NCI-H748 treated with DMSO at 0.1 percent for 48 hours (cell line): ENCODE measurements around the gene THSD4.

ENCODE experiments used
- DNase-seq: peaks from one replicate; lab custom pipeline; 2025; lab: John Stamatoyannopoulos, UW

THSD4 gene

DNA sequence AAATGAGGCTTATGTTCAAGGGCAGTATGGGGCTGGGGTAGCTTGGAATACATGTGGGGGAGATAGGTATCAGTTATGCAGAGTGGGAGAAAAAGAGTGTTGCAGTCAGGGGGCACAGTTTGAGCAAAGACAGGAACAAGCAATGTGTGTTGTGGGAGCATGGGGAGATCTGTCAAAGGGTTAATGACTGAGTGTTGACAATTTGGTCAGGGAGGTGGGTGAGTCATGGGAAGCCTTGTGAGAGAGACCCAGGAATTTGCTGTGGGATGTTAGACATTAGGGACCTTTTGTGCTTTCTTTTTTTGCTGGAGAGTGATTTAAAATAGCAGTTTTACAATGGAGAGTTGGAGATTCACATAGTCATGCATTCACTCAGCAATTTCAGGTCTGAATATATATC, 473.5 kb downstream of the THSD4 start:
- no peak for DNase-seq

DNA sequence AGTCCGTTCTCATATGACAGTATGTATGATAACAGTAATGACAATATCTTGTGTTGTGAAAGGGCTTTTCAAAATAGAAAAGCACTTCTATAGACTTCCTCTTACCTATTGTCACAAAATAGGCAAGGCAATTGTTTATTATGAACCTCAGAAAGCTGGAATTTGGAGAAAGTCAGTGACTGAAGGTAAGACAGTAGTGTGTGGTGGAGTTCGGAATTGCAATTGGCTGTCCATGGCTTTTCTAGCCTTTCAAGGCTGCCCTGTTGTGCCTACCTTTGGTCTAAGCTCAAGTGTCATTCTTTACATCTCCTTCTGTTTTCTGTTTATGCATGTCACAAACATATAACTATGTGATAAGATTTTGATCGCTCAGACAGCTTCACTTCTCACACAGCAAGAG, 475.8 kb downstream of the THSD4 start:
- no peak for DNase-seq

DNA sequence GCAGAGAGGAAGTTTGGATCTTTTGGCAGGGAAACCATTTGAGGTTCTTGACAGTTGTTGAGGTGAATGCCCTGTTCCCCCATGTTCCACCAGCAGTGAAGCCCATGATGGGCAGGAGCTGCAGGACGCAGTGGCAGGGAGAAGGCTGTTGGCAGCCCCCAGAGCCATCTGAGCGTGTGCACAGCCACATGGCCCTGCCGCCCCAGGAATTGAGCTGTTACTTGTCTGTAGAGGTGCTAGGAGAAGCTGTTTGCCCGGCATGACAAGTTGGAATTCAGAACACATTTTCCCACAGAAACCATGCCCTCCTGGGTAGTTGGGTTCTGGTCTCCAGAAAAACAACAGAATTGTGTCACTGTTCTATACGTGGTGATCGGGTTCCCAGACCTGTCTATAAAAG, 476.9 kb downstream of the THSD4 start:
- no peak for DNase-seq

DNA sequence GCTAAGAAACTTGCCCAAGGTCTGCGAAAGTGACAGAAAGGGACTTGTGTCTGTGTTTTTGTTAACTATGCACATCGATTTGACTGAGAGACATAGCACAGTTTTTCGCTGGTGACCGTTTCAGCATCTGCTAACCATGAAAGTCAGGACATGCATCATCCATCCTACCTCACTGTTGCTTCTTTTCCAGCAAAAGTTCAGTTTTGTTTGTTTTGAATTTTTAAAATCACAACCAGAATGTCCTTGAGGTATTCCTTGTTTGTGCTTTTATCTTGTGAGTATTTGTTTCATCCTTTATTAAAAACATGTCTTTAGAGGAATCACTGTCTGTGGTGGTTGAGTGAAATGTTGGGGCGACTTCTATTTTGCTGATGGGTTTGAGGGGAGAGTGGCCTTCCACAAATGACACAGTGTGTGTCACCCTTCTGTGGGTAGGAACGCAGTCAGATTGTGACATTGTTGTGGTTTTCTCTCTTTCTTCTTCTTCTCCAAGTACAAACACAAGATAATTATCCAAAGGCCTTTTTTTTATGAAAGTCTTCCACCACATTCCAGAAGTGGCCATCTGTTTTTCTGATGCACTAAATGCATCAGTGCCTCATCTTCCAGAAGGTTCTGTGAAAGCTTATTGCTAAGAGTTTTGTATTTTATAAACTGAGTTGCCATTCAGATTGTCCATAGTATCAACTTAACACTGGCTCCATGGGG, 480.7 kb downstream of the THSD4 start:
- no peak for DNase-seq

DNA sequence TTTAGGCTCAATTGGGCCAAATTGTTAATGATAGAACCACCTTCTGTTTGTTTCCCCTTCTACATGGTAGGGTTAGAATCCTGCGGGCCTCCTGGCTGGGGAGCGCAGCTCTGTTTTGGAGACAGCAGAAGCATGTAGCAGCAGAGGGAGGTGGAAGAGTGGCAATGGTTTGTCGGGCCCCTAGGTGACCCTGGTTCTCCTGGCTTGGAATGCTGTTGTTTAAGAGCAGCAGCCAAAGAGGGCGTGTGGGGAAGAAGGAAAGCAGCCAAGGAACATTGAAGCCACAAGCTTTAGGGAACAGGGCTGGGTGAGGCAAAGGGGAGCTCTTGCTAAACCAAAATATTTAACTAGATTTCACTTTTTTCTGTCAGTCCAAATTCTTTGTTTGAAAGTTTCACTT, 481.4 kb downstream of the THSD4 start:
- no peak for DNase-seq

DNA sequence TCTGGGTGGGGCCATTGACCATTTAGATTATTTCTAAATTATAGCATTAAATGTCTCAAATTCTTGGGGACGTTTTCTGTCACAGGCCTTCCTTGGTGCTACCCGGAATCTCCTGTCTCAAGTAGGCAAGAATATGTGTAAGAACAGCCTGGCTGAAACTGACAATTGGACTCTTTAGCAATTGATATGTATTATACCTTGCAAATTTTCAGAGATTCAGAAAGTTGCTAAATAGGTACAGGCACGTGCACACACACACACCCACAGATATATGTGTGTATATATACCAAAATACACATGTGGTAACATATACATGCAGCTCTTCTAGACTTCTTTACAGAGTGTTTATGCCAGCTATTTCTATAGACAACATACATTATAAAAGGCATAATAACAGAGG, 481.9 kb downstream of the THSD4 start:
- DNase-seq = no peak

DNA sequence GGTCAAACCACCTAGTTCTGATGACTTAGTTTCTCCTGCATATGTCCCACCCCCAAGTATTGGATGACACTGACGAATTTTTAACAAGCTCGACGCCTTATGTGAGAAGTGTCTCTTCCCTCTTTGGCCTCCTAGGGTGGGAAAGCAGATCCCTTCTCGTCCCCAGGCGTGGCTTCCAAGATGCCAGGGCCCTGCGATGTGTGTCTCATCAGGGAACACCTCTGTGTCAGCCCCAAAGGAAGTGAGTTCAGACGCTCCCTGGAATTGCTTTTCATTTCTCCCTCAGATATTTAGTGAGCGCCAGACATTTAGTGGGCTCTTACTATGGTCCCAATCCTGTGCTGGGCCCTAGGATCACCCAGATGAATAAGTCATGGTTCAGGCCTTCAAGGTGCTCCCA, 482.4 kb downstream of the THSD4 start:
- DNase-seq = no peak

DNA sequence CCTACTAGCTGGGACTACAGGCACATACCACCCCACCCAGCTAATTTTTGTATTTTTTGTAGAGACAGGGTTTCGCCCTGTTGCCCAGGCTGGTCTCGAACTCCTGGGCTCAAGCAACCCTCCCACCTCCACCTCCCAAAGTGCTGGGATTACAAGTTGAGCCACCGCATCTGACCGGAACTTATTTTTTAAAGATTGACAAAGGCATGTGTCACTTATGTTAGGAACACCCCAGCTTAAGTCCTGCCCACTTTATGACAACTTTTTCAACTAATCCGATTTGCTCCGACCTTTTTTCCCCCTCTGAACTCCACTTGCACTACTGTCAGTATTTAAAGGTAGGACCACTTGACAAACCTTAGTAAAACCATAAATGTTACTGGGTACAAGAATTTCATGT, 483.5 kb downstream of the THSD4 start:
- DNase-seq = no peak

DNA sequence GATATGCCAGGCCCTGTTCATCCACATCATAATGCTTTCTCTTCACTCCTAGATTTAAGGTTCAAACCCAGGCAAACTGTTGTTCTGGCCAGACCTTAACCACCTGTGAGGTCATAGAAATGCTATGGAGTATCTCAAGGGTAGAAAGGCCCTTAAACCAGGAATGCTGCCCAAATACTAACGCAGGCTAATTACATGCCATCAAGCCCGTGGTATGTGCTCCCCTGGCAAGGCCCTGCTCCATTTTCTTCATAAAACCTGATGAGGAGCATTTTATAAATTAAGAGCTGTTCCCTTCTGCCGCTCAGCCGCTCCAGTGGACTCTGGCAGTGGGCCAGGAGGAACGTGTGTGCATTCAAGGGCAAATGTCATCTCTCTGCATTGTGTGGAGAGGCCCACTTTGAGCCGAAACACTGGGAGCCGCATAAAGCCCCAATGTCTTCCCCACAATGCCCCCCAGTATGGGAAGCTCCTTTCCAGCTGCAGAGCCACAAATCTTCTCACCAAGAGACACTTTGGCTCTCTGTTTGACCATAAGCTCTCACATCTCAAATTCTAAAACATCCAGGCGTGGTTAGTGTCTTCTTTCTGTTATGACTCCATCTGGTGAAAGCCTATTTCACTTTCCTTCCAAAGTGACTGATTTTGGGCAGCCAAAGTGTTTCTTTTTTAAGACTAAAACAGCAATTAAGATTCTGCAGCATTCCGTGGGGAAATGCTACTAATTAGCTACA, 484.3 kb downstream of the THSD4 start:
- no peak for DNase-seq

DNA sequence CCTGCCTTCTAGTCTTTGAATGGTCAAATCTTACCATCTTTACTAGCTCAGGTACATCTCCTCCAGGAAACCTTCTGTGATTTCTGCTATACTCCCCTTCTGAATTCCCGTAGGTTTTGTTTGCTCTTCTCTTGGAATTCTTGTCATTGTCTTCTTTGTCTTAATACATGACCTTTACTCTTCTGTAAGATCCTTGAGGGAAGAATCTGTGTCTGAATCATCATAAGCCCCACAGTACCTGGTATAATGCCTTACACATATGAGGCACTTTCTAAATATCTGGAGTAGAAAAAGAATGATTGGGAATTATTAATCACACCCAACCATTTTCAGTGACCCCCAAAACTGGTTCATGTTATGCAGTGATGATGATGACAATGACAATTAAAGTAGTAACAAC, 485.0 kb downstream of the THSD4 start:
- DNase-seq = no peak

DNA sequence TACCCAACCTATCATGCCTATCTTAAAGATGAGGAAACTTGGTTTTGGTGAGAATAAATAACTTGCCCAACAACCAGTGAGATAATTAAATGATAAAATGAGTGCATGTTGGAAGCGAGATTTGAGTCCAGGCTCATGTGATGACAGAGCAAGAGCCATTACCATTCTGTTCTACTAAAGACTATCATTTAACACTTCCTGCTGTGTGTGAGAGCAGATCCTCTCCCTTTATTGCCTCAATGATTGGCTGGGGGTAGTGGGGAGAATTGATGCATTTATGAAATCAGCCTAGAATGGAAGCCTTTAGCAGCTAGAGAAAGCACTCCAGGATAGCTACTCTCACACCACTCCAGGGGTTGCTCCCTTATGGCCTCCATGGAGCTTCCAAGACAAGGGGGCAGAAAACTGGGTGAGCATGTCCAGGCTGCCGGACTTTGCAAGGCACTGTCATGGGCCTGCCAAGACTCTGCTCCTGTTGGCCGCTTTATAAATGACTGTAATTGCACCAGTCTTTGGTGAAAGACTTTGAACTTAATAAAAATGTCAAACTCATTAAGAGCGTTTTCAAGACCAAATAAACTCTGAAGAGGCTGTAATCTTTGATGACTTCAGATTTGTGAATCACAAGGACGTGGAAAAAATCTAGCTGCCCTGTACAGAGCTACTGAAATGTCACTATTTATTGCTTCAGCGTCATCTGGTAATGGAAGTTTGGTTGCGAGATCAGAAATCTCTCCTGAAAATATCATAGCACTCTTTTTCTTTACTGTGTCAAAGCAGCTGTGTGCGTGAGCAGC, 486.0 kb downstream of the THSD4 start:
- no peak for DNase-seq

DNA sequence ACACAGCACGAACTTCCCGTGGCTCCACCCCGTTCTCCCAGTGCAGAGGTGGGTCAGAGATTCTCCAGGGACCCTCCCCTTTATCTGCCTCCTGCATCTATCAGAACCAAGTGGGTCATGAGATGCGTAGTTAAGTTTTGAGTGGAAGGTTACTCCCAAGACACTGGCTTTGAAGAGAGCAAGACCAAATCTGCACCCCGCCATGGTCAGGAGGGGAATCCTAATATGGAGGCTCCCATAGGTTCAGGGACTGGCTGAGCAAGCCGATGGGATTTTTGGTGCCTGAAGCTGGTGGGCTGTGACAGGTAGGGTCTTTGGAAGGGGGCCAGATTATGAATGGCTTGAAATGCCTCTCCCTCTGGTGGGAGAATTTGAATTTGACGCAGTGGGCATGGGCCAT, 488.1 kb downstream of the THSD4 start:
- DNase-seq = no peak

DNA sequence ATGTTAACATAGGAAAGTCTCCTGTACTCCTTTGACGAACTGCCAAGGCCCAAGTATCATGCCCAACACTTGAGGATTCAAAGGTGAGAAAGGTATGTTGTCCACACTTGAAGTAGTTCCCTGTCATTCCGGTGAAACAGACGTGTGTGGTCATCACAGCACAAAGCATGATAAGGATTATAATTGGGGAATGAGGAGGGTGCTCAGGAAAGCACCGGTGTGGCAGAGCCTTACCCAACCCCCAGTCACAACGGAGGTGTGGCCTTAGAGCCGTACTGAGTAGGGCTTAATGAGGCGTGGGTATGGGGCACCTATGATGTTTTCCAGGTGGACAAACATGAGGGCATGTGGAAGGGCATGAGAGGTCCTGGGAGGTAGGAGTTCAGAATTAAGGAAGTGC, 492.1 kb downstream of the THSD4 start:
- DNase-seq = no peak

DNA sequence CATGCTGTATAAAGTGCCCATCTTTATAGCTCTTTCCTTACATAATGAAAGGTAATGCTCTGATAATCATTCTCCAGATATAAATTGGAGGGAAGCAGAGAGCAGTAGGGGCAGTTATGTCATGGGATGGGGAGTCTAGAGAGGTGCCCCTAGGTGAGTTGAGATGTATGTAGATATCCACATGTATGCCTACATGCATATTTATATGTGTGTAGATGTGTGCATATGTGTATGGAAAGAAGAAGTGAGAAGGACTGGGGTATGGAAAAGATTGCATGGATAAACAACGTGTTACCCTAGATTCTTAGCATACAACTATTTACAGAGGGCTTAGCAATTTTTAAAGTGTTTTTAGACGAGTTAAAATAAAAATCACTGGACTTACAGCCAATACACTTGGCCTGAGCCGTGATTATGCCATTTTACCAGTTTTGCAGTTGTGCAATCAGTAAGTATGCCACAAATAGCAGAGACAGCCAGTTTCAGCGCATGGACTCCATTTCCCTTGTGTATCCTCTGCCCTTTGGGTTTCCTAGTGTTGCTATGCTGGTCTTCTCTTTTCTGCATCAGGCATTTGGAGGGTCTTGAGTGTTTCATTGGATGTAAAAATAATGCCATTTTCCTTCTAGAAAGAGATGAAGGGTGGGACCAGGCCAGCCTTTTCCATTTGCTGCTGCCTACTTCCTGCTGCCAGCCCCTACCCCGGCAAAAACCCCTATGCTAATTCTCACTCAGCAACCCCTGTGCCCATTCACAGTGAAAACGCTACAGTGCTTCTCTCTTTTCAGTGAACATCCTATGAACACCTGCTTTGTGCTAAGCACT, 495.7 kb downstream of the THSD4 start:
- no peak for DNase-seq

DNA sequence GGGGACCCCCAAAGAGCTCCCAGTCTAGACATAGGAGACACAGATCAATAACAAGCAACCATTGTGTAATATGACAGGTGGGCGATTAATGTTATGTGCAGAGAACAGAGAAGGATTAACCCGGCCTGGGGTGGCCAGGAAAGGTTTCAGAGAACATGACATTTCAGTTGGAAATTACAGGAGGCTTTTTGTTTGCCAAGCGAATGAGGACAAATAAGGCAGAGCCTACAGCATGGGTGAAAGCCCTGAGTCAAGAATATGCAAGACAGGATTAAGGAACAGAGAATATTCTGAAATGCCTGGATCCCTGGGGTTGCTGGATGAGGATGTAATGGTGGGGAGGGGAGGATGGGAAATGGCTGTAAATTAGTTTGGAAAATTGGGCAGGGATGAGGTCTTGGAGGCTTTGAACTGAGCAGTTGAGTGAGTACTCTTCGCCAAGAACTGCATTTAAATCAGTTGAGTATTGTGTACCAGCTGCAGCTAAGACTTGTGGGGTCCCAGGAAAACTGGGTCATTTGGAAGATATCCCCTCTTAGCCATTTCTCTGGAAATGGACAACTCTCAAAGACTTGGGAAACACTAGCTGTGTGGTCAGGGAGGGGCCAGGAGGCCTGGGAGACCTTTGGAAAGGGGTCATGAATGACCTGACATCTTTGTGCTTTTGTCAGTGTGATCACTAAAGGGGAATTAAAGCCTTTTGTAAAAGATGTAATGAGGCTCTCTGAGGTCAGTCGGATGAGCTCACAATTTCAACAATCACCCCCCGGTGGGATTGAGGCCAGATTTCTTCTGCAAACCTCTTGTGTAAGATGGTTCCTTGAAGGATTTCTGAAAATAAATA, 496.5 kb downstream of the THSD4 start:
- no peak for DNase-seq

DNA sequence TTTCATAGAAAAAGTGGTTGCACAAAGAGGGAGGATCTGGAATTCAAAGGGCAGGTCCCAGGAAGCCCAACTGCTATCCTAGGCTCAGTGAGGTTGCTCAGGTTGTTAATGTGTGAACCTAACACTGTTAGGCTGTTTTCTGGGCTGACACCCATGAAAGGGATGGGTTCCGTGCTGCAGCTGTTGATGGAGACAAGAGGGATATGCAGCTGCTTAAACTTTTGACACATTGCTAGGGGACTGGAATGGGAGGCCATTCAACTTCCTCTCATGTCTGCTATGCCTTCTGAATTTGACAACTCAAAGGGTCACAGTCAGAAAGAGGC, 497.1 kb downstream of the THSD4 start:
- no peak for DNase-seq

DNA sequence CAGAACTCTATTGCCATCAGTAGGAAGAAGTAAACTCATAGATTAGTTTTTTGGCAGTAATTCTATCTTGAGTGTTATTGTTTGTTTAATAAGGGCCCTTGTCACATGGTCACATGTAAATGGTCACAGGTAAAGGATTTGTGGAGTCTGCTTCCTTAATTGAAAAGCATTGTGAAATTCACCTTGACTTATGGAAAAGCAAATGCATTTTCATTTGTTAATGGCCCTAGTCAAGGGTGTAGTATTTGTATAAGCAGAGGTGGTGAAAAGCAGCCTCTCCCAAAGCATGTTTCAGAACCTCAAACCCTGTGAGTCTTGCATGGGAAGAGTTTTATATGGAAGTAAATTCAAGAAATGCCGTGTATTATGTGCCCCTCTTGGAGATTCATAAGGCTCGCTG, 497.6 kb downstream of the THSD4 start:
- no peak for DNase-seq

DNA sequence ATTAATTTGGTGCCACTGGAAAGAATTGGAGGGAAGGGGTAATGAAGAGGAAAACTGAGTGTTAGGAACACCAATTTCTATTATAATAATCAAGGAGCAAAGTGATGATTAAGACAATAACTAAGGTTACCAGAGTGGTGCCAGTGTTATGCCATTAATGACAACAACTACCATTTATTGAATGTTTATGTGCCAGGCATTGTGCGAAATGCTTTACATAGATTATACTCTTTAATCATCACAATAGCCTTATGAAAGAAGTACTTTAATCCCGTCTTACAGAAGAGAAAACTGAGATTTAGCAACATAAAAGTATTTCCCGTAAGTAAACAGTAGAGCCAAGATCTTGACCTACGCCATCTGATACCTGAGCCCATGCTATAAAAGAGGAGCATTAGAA, 507.8 kb downstream of the THSD4 start:
- DNase-seq = no peak

DNA sequence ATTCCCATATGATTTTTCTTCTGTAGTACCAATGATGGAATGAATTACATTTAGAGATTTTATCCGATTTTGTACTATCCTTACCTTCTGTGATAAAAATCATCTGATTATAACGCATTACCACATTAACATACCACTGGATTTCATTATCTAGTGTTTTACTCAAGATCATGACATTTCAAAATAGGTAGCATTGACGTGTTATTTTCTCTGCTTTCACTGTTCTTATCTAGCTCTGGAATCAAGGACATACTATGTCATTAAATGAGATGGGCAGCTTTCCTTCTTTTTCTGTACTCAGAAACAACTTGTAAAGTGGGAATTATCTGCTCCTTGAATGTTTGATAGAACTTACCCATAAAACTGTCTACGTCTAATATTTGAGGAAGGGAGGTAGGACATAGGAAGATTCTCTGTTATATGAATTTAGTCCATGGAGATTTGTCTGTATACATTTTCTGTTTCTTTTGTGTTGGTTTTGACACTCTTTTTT, 511.4 kb downstream of the THSD4 start:
- DNase-seq = no peak

DNA sequence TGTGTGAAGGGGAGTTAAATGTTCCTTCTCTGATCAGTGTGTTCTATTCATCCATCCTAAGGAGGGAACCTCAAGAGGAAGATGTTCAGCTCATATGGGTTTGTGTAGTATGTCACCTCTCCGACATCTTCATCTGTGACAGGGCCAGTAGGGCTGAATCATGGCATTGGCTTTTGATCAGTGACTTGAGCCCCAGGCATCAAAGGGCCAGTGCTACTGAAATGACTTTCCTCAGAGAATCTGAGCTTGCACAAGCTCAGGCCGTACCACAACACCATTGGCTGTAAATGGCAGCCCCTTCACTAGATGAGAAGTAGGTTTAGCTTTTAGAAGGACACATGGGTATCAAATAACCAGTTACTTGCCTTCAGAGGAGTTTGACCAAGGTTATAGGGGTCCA, 511.9 kb downstream of the THSD4 start:
- DNase-seq = no peak

DNA sequence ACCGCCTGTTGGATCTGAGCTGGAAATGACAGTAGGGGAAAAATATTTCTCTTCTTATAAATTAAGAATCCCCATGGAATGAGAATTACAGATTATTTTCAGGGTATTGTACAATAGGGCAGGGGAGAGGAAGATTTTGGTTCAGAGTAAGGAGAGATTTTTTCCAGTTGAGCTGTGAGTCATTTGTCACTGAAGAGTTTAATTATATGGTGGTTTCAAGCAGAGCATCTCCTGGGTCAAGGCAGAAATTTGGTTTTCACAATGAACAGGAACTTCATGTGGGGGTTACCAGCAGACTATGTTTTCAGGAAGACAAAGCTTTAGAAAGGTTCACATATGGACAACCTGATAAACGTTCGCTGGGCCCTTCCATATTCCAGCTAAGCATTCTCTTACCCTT, 512.3 kb downstream of the THSD4 start:
- no peak for DNase-seq
